ENCODE measurements around the gene DECR2.
"Not testable (repeated sequence)": the region's sequence is repeated elsewhere in the genome, so short reads cannot be mapped to it uniquely, and the experiment has no call there.

DECR2 gene

GRCh38 chr16:401468-402348 lies at the start of gene DECR2:
Gene DECR2 (plus strand): TSS chr16:401885. CDS start chr16:401964, 79 bp downstream.
- peak; percentile 96 for DNase-seq (ENCODE audit: low spot score)

- peak; percentile 94 for DNase-seq (ENCODE audit: low spot score)
Measured at GRCh38 chr16:352547-353403, 48.9 kb upstream of the DECR2 start, which contains the start of gene AXIN1. Gene AXIN1 (minus strand): TSS chr16:352723. CDS start chr16:347025, 5,698 bp downstream.

GRCh38 chr16:353404-354290 lies 48.0 kb upstream of the DECR2 start:
- DNase-seq (ENCODE audit: low spot score), result no peak

GRCh38 chr16:354291-354881 lies 47.3 kb upstream of the DECR2 start:
- DNase-seq (ENCODE audit: low spot score), result no peak

- DNase-seq (ENCODE audit: low spot score), result no peak
Measured at GRCh38 chr16:354971-355461, 46.7 kb upstream of the DECR2 start.

GRCh38 chr16:356741-357140 lies 44.9 kb upstream of the DECR2 start:
- DNase-seq (ENCODE audit: low spot score), result no peak

- no peak for DNase-seq (ENCODE audit: low spot score)
Measured at GRCh38 chr16:359067-359763, 42.5 kb upstream of the DECR2 start.

GRCh38 chr16:359871-360697 lies 41.6 kb upstream of the DECR2 start:
- DNase-seq (ENCODE audit: low spot score), result no peak

GRCh38 chr16:360698-361336 lies 40.9 kb upstream of the DECR2 start:
- DNase-seq (ENCODE audit: low spot score), result no peak

- DNase-seq (ENCODE audit: low spot score), result no peak
Measured at GRCh38 chr16:361341-361871, 40.3 kb upstream of the DECR2 start.

GRCh38 chr16:361872-362701 lies 39.6 kb upstream of the DECR2 start:
- DNase-seq (ENCODE audit: low spot score), result peak; percentile 91

GRCh38 chr16:362702-362999 lies 39.0 kb upstream of the DECR2 start:
- not testable (repeated sequence) for DNase-seq (ENCODE audit: low spot score)

- no peak for DNase-seq (ENCODE audit: low spot score)
Measured at GRCh38 chr16:363110-363765, 38.4 kb upstream of the DECR2 start.

GRCh38 chr16:363766-364490 lies 37.8 kb upstream of the DECR2 start:
- no peak for DNase-seq (ENCODE audit: low spot score)

GRCh38 chr16:364595-365491 lies 36.8 kb upstream of the DECR2 start:
- DNase-seq (ENCODE audit: low spot score), result no peak

GRCh38 chr16:366476-366875 lies 35.2 kb upstream of the DECR2 start:
- DNase-seq (ENCODE audit: low spot score), result no peak
